ENCODE data around the gene NLRP7. TPM values are rescaled to one million over a fixed set of nuclear protein-coding genes. Genes with fewer than 3 reads are reported as not detected.
"Not testable (repeated sequence)": the region's sequence is repeated elsewhere in the genome, so short reads cannot be mapped to it uniquely, and the experiment has no call there.

NLRP7 gene
- total RNA-seq, 4 donors from 2014 or later: not detected

DNA sequence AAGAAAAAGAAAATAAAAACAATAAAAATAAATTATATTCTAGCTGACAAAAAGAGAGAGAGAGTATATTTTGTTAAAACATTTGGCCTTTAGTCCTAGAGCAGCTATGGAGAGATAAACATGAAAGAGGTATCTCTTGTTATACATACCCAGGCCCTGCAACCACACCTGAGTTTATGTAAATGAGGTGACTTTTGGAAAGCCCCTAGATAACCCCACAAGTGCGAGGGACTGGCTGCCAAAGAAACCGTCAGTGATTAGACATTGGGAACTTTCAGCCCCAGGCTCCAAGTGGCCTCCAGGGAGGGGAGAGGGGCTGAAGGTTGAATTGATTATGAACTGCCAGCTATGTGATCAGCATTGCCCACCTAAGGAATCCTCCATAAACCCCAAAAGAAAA, 2.1 kb upstream of the NLRP7 start:
- Histone ChIP-seq H3K4me3 (replicated peaks in 1 of 3) (no peak overlapping the region), H3K9me3 (no peaks in the 10 kb centered on the region), H3K36me3 (no peaks in the 10 kb centered on the region), H3K27me3 (no peaks in the 10 kb centered on the region), H3K4me1 (no peaks in the 10 kb centered on the region), H3K27ac (no peak overlapping the region)
- no peak for DNase-seq
- 65 to 76% methylated on average over 2 of the region's 2 CpGs for WGBS, 2 donors
- no peak for TF ChIP-seq POLR2A (IDR thresholded peaks at IDR 0.05)
- TF ChIP-seq, protein P1, sequence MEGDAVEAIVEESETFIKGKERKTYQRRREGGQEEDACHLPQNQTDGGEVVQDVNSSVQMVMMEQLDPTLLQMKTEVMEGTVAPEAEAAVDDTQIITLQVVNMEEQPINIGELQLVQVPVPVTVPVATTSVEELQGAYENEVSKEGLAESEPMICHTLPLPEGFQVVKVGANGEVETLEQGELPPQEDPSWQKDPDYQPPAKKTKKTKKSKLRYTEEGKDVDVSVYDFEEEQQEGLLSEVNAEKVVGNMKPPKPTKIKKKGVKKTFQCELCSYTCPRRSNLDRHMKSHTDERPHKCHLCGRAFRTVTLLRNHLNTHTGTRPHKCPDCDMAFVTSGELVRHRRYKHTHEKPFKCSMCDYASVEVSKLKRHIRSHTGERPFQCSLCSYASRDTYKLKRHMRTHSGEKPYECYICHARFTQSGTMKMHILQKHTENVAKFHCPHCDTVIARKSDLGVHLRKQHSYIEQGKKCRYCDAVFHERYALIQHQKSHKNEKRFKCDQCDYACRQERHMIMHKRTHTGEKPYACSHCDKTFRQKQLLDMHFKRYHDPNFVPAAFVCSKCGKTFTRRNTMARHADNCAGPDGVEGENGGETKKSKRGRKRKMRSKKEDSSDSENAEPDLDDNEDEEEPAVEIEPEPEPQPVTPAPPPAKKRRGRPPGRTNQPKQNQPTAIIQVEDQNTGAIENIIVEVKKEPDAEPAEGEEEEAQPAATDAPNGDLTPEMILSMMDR (IDR thresholded peaks at IDR 0.05): no peak
- intact Hi-C loops (cut with DNase I): no loop called here

DNA sequence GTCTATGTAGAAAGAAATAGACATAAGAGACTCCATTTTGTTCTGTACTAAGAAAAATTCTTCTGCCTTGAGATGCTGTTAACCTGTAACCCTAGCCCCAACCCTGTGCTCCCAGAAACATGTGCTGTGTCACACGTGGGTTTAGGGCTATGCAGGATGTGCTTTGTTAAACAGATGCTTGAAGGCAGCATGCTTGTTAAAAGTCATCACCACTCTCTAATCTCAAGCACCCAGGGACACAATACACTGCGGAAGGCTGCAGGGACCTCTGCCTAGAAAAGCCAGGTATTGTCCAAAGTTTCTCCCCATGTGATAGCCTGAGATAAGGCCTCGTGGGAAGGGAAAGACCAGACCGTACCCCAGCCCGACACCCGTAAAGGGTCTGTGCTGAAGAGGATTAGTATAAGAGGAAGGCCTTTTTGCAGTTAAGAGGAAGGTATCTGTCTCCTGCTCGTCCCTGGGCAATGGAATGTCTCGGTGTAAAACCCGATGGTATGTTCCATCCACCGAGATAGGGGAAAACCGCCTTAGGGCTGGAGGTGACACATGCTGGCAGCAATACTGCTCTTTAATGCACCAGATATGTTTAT, 3.5 kb downstream of the NLRP7 start:
- WGBS, 2 donors: 21 to 38% methylated on average over 6 to 11 of the region's 11 CpGs
- DNase-seq; H3K9me3 ChIP-seq; H3K27ac ChIP-seq; intact Hi-C loops (cut with DNase I); H3K36me3 ChIP-seq; H3K4me1 ChIP-seq; H3K27me3 ChIP-seq; H3K4me3 ChIP-seq (replicated peaks in 1 of 3): not testable (repeated sequence)

DNA sequence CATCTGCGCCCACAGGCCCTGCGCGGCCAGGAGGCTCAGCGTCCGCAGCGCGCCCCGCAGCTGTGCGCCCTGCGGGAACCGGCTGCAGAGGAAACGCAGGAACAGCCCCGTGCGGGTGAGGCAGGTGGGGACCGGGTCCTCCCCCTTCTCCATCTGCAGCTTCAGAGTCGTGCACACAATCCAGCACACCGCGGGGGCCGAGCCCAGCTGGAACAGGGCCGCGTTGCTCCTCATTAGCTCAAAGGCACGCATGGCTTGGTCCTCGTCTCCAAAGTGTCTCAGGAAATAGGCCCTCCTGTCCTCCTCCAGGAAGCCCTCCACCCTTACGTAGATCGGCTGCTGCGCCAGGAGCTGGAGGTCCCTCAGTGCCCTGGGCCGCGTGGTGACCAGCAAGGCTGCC, 7.8 kb downstream of the NLRP7 start:
- H3K27me3 ChIP-seq; H3K27ac ChIP-seq; H3K36me3 ChIP-seq; H3K9me3 ChIP-seq; DNase-seq; H3K4me1 ChIP-seq; intact Hi-C loops (cut with DNase I); H3K4me3 ChIP-seq (replicated peaks in 1 of 3): not testable (repeated sequence)
- 73% methylated on average over 5 of the region's 28 CpGs; no CpG with 5 or more reads in 1 of the 2 donors for WGBS, 2 donors

DNA sequence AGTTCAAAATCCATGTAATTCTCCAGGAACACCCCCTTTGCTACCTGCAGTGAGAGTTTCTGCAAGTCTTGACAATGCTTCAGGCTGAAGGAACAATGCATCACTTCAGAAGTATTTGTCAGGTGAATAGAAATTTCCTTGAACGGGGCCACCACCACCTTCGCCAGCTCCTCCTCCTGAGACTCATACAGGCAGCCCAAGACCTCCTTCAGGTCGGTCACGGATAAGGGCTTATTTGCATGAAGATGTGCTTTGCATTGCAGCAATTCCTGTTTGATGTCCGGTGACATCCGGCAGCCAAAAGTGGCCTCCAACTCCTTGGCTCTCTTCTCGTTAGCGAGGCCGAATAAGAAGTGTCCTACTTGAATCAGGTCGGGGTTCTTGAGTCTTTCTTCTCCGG, 8.4 kb downstream of the NLRP7 start:
- no peak for DNase-seq
- no peaks in the 10 kb centered on the region for H3K4me1 ChIP-seq
- H3K4me3 ChIP-seq (replicated peaks in 1 of 3): no peak overlapping the region
- 50% methylated on average over 11 of the region's 11 CpGs for whole genome bisulfite sequencing, 2 donors
- H3K9me3 ChIP-seq: no peaks in the 10 kb centered on the region
- no peak overlapping the region for H3K27ac ChIP-seq
- no peaks in the 10 kb centered on the region for H3K36me3 ChIP-seq
- TF ChIP-seq, protein P1 (IDR thresholded peaks at IDR 0.05): no peak
- no peak for TF ChIP-seq POLR2A (IDR thresholded peaks at IDR 0.05)
- intact Hi-C loops (cut with DNase I): no loop called here
- H3K27me3 ChIP-seq: no peaks in the 10 kb centered on the region

DNA sequence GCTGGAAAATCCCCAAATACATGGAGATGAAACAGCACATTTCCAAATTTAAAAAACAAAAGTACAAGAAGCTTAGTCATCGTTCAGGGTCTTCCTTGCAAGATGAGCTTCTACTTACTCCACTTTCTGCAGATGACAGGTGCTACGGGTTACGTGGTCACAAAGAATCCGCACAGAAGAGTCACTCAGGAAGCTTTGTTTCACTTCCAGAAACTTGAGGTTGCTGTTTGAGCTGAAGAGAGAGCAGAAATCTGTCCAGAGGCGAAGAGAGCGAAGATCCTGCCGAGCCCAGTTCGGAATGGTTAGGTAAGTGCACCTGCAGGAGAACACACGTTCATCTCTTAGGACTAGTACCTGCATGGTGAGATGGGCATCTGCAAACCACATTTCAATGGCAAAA, 9.4 kb downstream of the NLRP7 start:
- no peak overlapping the region for H3K27ac ChIP-seq
- H3K4me3 ChIP-seq (replicated peaks in 1 of 3): no peak overlapping the region
- H3K4me1 ChIP-seq: no peaks in the 10 kb centered on the region
- intact Hi-C loops (cut with DNase I): no loop called here
- 69 to 81% methylated on average over 9 of the region's 9 CpGs for WGBS, 2 donors
- DNase-seq: no peak
- no peaks in the 10 kb centered on the region for H3K36me3 ChIP-seq
- no peaks in the 10 kb centered on the region for H3K9me3 ChIP-seq
- no peak for TF ChIP-seq POLR2A (IDR thresholded peaks at IDR 0.05)
- TF ChIP-seq, protein P1 (IDR thresholded peaks at IDR 0.05): no peak
- H3K27me3 ChIP-seq: no peaks in the 10 kb centered on the region

DNA sequence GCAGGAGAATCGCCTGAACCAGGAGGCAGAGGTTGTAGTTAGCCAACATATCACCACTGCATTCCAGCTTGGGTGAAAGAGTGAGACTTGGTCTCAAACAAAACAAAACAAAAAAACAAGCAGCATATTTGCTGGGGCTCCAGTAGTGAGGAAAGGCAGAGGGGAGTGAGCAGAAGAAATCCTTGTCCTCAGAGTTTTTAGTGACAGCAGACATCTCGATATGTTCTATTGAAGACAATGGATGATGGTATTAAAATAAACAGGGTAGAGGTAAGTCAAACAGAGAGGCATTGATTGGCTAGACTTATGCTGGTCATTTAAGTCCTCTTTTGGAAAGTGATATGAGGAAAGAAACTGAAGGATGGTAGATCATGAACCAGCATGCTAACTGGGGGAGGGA, 19.0 kb downstream of the NLRP7 start:
- Histone ChIP-seq H3K27me3 (no peaks in the 10 kb centered on the region), H3K9me3 (no peaks in the 10 kb centered on the region), H3K27ac (no peak overlapping the region), H3K4me1 (no peaks in the 10 kb centered on the region), H3K4me3 (replicated peaks in 1 of 3) (no peak overlapping the region), H3K36me3 (no peaks in the 10 kb centered on the region)
- TF ChIP-seq, protein P1 (IDR thresholded peaks at IDR 0.05): no peak
- no peak for TF ChIP-seq POLR2A (IDR thresholded peaks at IDR 0.05)
- DNase-seq: no peak
- intact Hi-C loops (cut with DNase I): no loop called here
- WGBS, 2 donors: 94 to 98% methylated on average over 2 of the region's 2 CpGs
